HG03139 (cell line): ENCODE data around the gene SRMS.

Source experiments
- ATAC-seq: cut with Tn5 transposase; IDR thresholded peaks from one replicate; pipeline ENCODE4 v1.9.1; 2021; ENCODE audit not compliant: unreplicated experiment

Gene SRMS

DNA sequence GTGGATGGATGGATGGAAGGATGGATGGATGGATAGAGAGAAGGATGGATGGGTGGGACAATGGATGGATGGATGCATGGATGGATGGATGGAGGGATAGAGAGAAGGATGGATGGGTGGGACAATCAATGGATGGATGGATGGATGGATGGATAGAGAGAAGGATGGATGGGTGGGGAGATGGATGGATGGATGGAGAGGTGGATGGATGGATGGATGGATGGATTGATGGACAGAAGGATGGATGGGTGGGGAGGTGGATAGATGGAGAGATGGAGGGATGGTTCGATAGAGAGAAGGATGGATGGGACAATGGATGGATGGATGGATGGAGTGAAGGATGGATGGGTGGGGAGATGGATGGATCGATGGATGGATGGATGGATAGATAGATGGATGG is 55.0 kb downstream of the SRMS start:
- ATAC-seq, result no peak

GRCh38 chr20:63491635-63492230 is 55.8 kb downstream of the SRMS start:
- ATAC-seq, result no peak

- ATAC-seq, result no peak
These were observed 56.5 kb downstream of the SRMS start for GRCh38 chr20:63491078-63491477.
